Measurements from ENCODE around the gene MROH8.
"Not testable (repeated sequence)": the region's sequence is repeated elsewhere in the genome, so short reads cannot be mapped to it uniquely, and the experiment has no call there.

The MROH8 gene

GRCh38 chr20:37152284-37152683 lies 27.1 kb downstream of the MROH8 start:
- DNase-seq, result no peak

- no peak for DNase-seq
Measured at GRCh38 chr20:37151529-37151928, 27.8 kb downstream of the MROH8 start.

GRCh38 chr20:37150864-37151263 lies 28.5 kb downstream of the MROH8 start:
- DNase-seq, result not testable (repeated sequence)

GRCh38 chr20:37147250-37147649 lies 32.1 kb downstream of the MROH8 start:
- DNase-seq, result no peak

GRCh38 chr20:37144856-37145404 lies 34.4 kb downstream of the MROH8 start:
- DNase-seq, result no peak

GRCh38 chr20:37142708-37143107 lies 36.6 kb downstream of the MROH8 start:
- no peak for DNase-seq

GRCh38 chr20:37137547-37137946 lies 41.8 kb downstream of the MROH8 start:
- no peak for DNase-seq

- DNase-seq, result no peak
Measured at GRCh38 chr20:37133952-37134351, 45.4 kb downstream of the MROH8 start.

GRCh38 chr20:37131486-37131885 lies 47.9 kb downstream of the MROH8 start:
- no peak for DNase-seq

- no peak for DNase-seq
Measured at GRCh38 chr20:37128803-37129202, 50.5 kb downstream of the MROH8 start.

- DNase-seq, result not testable (repeated sequence)
Measured at GRCh38 chr20:37126290-37126689, 53.1 kb downstream of the MROH8 start.

GRCh38 chr20:37123441-37123840 lies 55.9 kb downstream of the MROH8 start:
- no peak for DNase-seq

- DNase-seq, result no peak
Measured at GRCh38 chr20:37120497-37120896, 58.9 kb downstream of the MROH8 start.

- DNase-seq, result no peak
Measured at GRCh38 chr20:37119356-37120036, 59.9 kb downstream of the MROH8 start.

GRCh38 chr20:37114012-37114411 lies 65.3 kb downstream of the MROH8 start:
- no peak for DNase-seq

- no peak for DNase-seq
Measured at GRCh38 chr20:37111926-37112455, 67.4 kb downstream of the MROH8 start.

GRCh38 chr20:37108676-37109075 lies 70.7 kb downstream of the MROH8 start:
- DNase-seq, result no peak

GRCh38 chr20:37102571-37102970 lies 76.8 kb downstream of the MROH8 start:
- no peak for DNase-seq

GRCh38 chr20:37096415-37097041 lies 82.8 kb downstream of the MROH8 start:
- no peak for DNase-seq

GRCh38 chr20:37095599-37096414 lies 83.5 kb downstream of the MROH8 start, which contains the start of gene RBL1:
TSS of gene RBL1 (minus strand) at chr20:37095997. CDS start at chr20:37095928, 69 bp downstream.
- peak; percentile 96 for DNase-seq

GRCh38 chr20:37095108-37095598 lies 84.2 kb downstream of the MROH8 start:
- DNase-seq, result peak; percentile 60

GRCh38 chr20:37090407-37090806 lies 88.9 kb downstream of the MROH8 start:
- no peak for DNase-seq

GRCh38 chr20:37081717-37082289 lies 97.5 kb downstream of the MROH8 start:
- DNase-seq, result no peak

Measured in DMS53 (cell line).